Keratinocyte (primary cell): ENCODE results near the gene PRLHR.

Experiments
- CTCF ChIP-seq, 3 experiments: IDR thresholded peaks in 1 of 3; conservative IDR thresholded peaks in 1 of 3; optimal IDR thresholded peaks in 1 of 3; 2 replicates in 2 of 3; 3 replicates in 1 of 3; pipeline versions ENCODE3 to v1.5.1; 2011; ENCODE audit warnings: low read length in 3 of 3, mild to moderate bottlenecking in 3 of 3, moderate library complexity in 2 of 3, control low read depth in 1 of 3, inconsistent platforms in 1 of 3; ENCODE audit not compliant: insufficient read depth in 2 of 3; ENCODE audit errors: extremely low read depth in 1 of 3
- EZH2 ChIP-seq: IDR thresholded peaks from one replicate; pipeline ENCODE4 v1.6.1; 2012; ENCODE audit warnings: inconsistent platforms, mild to moderate bottlenecking, low read length, moderate library complexity

- TF ChIP-seq CTCF (optimal IDR thresholded peaks at IDR 0.05 in 1 of 3, IDR thresholded peaks at IDR 0.05 in 1 of 3, conservative IDR thresholded peaks at IDR 0.05 in 1 of 3; ENCODE audit: extremely low read depth in 1 of 3, insufficient read depth in 2 of 3, low read length in 3 of 3) = no peak
- TF ChIP-seq EZH2 = no peak
Observed at GRCh38 chr10:118557946-118558345, 37.5 kb downstream of the PRLHR start.
